Endothelial cell of umbilical vein (primary cell): ENCODE measurements around the gene WDTC1. TPM values are rescaled to one million over a fixed set of nuclear protein-coding genes. Genes with fewer than 3 reads are reported as not detected.

Experiments used
- BruUV-seq: library from RNA; stranded (reverse); fragments of 400-500 nt; replicated peaks from 2 replicates; lab custom pipeline; 2021; lab: Mats Ljungman, UMichigan
- CTCF ChIA-PET: fragments of 300-600, 350-600 bp; sonication (Branson Sonifier 250); formaldehyde crosslinking; loops from one replicate; lab custom pipeline; 2021; ENCODE audit warnings: antibody characterized with exemption, inconsistent platforms; lab: Charles Lee
- POLR2A ChIA-PET: fragments of 300-600, 350-600 bp; sonication (Branson Sonifier 250); formaldehyde crosslinking; loops from one replicate; lab custom pipeline; 2021; ENCODE audit warnings: antibody characterized with exemption, inconsistent platforms; lab: Charles Lee
- DNase-seq: peaks from one replicate; pipeline ENCODE4 v3.0.0-alpha.2; 2011; ENCODE audit warnings: low read depth, low spot score
- FAIRE-seq: peaks from 2 replicates; lab custom pipeline; 2011; peaks lifted over from hg19 to GRCh38; lab: Jason Lieb, UNC
- H2AFZ ChIP-seq: 2 replicates; pipeline ENCODE4 v1.6.0; 2012; ENCODE audit warnings: low read depth, low read length, control low read depth, inconsistent platforms
- H3K27ac ChIP-seq: 2 replicates; pipeline ENCODE4 v1.5.1; 2011; ENCODE audit warnings: low read depth, mild to moderate bottlenecking, control low read depth, low read length, moderate library complexity; ENCODE audit not compliant: insufficient read depth
- H3K27me3 ChIP-seq, 2 experiments: 2 replicates each; pipeline versions ENCODE4 v1.6.0 to v1.6.1; 2011; ENCODE audit warnings: low read length in 2 of 2, mixed read lengths in 1 of 2; ENCODE audit not compliant: control insufficient read depth in 2 of 2, insufficient read depth in 2 of 2
- H3K36me3 ChIP-seq, 2 experiments: 2 replicates in 1 of 2; 3 replicates in 1 of 2; pipeline ENCODE4 v1.5.1; 2011; ENCODE audit warnings: low read length in 2 of 2, mild to moderate bottlenecking in 1 of 2, moderate library complexity in 1 of 2; ENCODE audit not compliant: control insufficient read depth in 2 of 2, insufficient read depth in 2 of 2; ENCODE audit errors: extremely low read depth in 1 of 2
- H3K4me1 ChIP-seq: 3 replicates; pipeline ENCODE4 v1.5.1; 2011; ENCODE audit warnings: mild to moderate bottlenecking, low read length; ENCODE audit not compliant: control insufficient read depth, insufficient read depth; ENCODE audit errors: extremely low read depth
- H3K4me2 ChIP-seq: 2 replicates; pipeline ENCODE4 v1.6.1; 2011; ENCODE audit warnings: low read length, control low read depth, mixed read lengths; ENCODE audit not compliant: insufficient read depth
- H3K4me3 ChIP-seq, 3 experiments: fragments of 200-600 bp in 1 of 3; sonication (generic), shearing (Covaris generic) in 1 of 3; replicated peaks in 1 of 3; 2 replicates each; pipeline ENCODE4 v1.5.1; 2011 to 2016; ENCODE audit warnings: control low read depth in 3 of 3, low read length in 3 of 3, mild to moderate bottlenecking in 2 of 3, inconsistent platforms in 1 of 3, low read depth in 1 of 3, moderate library complexity in 1 of 3; ENCODE audit not compliant: insufficient read depth in 1 of 3
- H3K79me2 ChIP-seq: 2 replicates; pipeline ENCODE4 v1.6.0; 2012; ENCODE audit warnings: low read length, inconsistent platforms; ENCODE audit not compliant: control insufficient read depth, insufficient read depth
- H3K9ac ChIP-seq: replicated peaks from 2 replicates; pipeline ENCODE3; 2011; ENCODE audit warnings: low read length, control low read depth; ENCODE audit not compliant: insufficient read depth; ENCODE audit errors: extremely low read depth
- H3K9me1 ChIP-seq: replicated peaks from 3 replicates; pipeline ENCODE4 v1.6.0; 2011; ENCODE audit warnings: mild to moderate bottlenecking, low read length; ENCODE audit not compliant: control insufficient read depth, insufficient read depth; ENCODE audit errors: extremely low read depth
- H3K9me3 ChIP-seq: replicated peaks from 2 replicates; pipeline ENCODE4 v1.5.1; 2012; ENCODE audit warnings: low read length, inconsistent platforms; ENCODE audit not compliant: control insufficient read depth, insufficient read depth
- H4K20me1 ChIP-seq: replicated peaks from 2 replicates; pipeline ENCODE3; 2011; ENCODE audit warnings: mild to moderate bottlenecking, low read length; ENCODE audit not compliant: control insufficient read depth, insufficient read depth; ENCODE audit errors: extremely low read depth
- EZH2 ChIP-seq: IDR thresholded peaks from 2 replicates; pipeline ENCODE4 v1.6.1; 2012; ENCODE audit warnings: borderline replicate concordance, low read depth, mild to moderate bottlenecking, moderate library complexity, low read length, inconsistent platforms; ENCODE audit not compliant: severe bottlenecking
- FOS ChIP-seq: IDR thresholded peaks from 2 replicates; pipeline ENCODE4 v1.6.1; 2011; ENCODE audit warnings: mild to moderate bottlenecking, low read length, moderate library complexity, borderline replicate concordance; ENCODE audit not compliant: insufficient read depth
- GATA2 ChIP-seq: IDR thresholded peaks from 2 replicates; pipeline ENCODE4 v1.7.0; 2011; ENCODE audit warnings: low read depth, mild to moderate bottlenecking, moderate library complexity, mixed read lengths, low read length; ENCODE audit not compliant: insufficient read length, insufficient read depth
- JUN ChIP-seq: IDR thresholded peaks from 2 replicates; pipeline ENCODE4 v1.6.1; 2011; ENCODE audit warnings: borderline replicate concordance, low read depth; ENCODE audit not compliant: insufficient read length, insufficient read depth
- MYC ChIP-seq: IDR thresholded peaks from one replicate; pipeline ENCODE4 v1.6.1; 2011; ENCODE audit warnings: mild to moderate bottlenecking, low read depth, low read length
- POLR2A ChIP-seq: IDR thresholded peaks from 2 replicates; pipeline ENCODE4 v1.6.1; 2012; ENCODE audit warnings: low read depth, mild to moderate bottlenecking, control low read depth, low read length
- POLR2AphosphoS5 ChIP-seq: IDR thresholded peaks from 2 replicates; pipeline ENCODE4 v1.6.1; 2012; ENCODE audit warnings: low read depth, mild to moderate bottlenecking, control low read depth, low read length, moderate library complexity; ENCODE audit not compliant: insufficient read depth
- dilution Hi-C: fragments of 300-500 bp; cut with MboI; formaldehyde crosslinking; loops from one replicate; pipeline ENCODE4 v1.15.0; 2019; ENCODE audit warnings: low sequenced_read_pairs; ENCODE audit not compliant: extremely low pct_ligation_motif_present
- intact Hi-C: fragments of 100-400 bp; cut with micrococcal nuclease; formaldehyde crosslinking; loops from one replicate; pipeline ENCODE4 v1.10.0; 2022
- polyA plus RNA-seq, 4 experiments: library from polyadenylated mRNA; depleted of rRNA in 3 of 4; stranded (reverse) in 3 of 4; unstranded in 1 of 4; fragments of >200 nt; gene quantifications; 2 replicates each; pipeline versions ENCODE4 v1.2.1 to v1.2.3, GENCODE V29; 2011 to 2012; ENCODE audit warnings: missing spikeins in 1 of 4
- total RNA-seq: library from RNA; stranded (reverse); gene quantifications from 2 replicates; pipeline ENCODE4 v1.2.3, GENCODE V29; 2021
- TF ChIP-seq, protein P1 (sequence below), 2 donors: IDR thresholded peaks; 1 replicate in 1 of 2; 2 replicates in 1 of 2; pipeline ENCODE4 v1.5.1; 2011; ENCODE audit warnings: low read length in 2 of 2, mild to moderate bottlenecking in 2 of 2, moderate library complexity in 2 of 2, control low read depth in 1 of 2, inconsistent platforms in 1 of 2, low read depth in 1 of 2; ENCODE audit not compliant: insufficient read depth in 1 of 2; ENCODE audit errors: extremely low read depth in 1 of 2
- TF ChIP-seq, protein P2 (sequence below): IDR thresholded peaks from 2 replicates; pipeline ENCODE4 v1.6.1; 2011; ENCODE audit not compliant: insufficient read depth, insufficient read length

Gene WDTC1
- total and polyA plus RNA-seq, 2 donors (not counting 3 experiments of a cell fraction or from before 2014, with no cell fraction given), result 15.4 to 27.6 TPM

DNA sequence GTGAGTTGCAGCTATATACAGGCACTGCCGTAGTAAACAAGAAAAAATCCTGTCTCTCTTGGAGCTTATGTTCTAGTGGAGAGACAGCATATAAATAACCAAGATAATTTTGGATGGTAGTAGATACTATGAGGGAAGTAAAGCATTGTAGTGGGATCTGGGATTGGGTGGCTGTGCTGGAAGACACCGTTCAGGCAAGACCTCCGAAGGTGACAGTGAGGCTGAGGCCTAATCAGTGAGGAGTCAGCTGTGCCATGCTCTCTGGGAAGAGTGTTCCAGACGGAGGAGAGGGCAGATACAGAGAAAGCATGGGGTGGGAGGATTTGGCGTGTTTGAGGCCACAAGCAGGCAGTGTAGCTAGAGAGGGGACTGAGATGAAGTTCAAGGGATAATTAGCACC lies 93.5 kb downstream of the WDTC1 start:
- no peak for TF ChIP-seq JUN
- TF ChIP-seq POLR2A, result no peak
- TF ChIP-seq, protein P1, sequence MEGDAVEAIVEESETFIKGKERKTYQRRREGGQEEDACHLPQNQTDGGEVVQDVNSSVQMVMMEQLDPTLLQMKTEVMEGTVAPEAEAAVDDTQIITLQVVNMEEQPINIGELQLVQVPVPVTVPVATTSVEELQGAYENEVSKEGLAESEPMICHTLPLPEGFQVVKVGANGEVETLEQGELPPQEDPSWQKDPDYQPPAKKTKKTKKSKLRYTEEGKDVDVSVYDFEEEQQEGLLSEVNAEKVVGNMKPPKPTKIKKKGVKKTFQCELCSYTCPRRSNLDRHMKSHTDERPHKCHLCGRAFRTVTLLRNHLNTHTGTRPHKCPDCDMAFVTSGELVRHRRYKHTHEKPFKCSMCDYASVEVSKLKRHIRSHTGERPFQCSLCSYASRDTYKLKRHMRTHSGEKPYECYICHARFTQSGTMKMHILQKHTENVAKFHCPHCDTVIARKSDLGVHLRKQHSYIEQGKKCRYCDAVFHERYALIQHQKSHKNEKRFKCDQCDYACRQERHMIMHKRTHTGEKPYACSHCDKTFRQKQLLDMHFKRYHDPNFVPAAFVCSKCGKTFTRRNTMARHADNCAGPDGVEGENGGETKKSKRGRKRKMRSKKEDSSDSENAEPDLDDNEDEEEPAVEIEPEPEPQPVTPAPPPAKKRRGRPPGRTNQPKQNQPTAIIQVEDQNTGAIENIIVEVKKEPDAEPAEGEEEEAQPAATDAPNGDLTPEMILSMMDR (IDR thresholded peaks at IDR 0.05; ENCODE audit: extremely low read depth in 1 of 2, insufficient read depth in 1 of 2, low read depth in 1 of 2, low read length in 2 of 2), result no peak
- TF ChIP-seq GATA2, result no peak
- TF ChIP-seq EZH2, result no peak
- TF ChIP-seq, protein P2, sequence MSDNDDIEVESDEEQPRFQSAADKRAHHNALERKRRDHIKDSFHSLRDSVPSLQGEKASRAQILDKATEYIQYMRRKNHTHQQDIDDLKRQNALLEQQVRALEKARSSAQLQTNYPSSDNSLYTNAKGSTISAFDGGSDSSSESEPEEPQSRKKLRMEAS, result no peak
- no peak for TF ChIP-seq POLR2AphosphoS5
- TF ChIP-seq MYC, result no peak
- TF ChIP-seq FOS, result no peak
- H4K20me1 ChIP-seq, result peaks cover 2% of the 10 kb centered on the region
- no peak overlapping the region for H3K4me2 ChIP-seq
- no TSS peak for BruUV-seq
- peaks cover 3 to 21% of the 10 kb centered on the region in 2 experiments for H3K36me3 ChIP-seq
- H2AFZ ChIP-seq, result no peak overlapping the region
- DNase-seq (no peak), FAIRE-seq (no peak)
- H3K4me1 ChIP-seq, result peaks cover 8% of the 10 kb centered on the region
- no peak overlapping the region for H3K27ac ChIP-seq
- intact Hi-C loops, result no loop called here
- H3K27me3 ChIP-seq, result no peaks in the 10 kb centered on the region
- no peak overlapping the region for H3K9ac ChIP-seq
- no peaks in the 10 kb centered on the region for H3K9me1 ChIP-seq
- dilution Hi-C loops, result no loop called here
- H3K79me2 ChIP-seq, result peaks cover 62% of the 10 kb centered on the region
- ChIA-PET CTCF (interaction anchor here (0.6 to 2.0 kb wide), 7 partner anchors 14 to 283 kb away, joined by 3 to 6 read pairs (median 3); partner anchors contain the start of gene SYTL1), POLR2A (no interaction called here)
- H3K9me3 ChIP-seq, result no peaks in the 10 kb centered on the region
- H3K4me3 ChIP-seq, result no peak overlapping the region
